Measurements from ENCODE around the gene GTF2A2. TPM values are rescaled to one million over a fixed set of nuclear protein-coding genes. Genes with fewer than 3 reads are reported as not detected.
A peak's percentile ranks its signal among the peaks of the same experiment; 100 is the strongest.

GTF2A2 gene
- total RNA-seq, 1 experiment from 2014 or later, result 129 TPM

- ChIA-PET POLR2A (interaction anchor here (0.6 to 1.8 kb wide), 7 partner anchors 20 to 1204 kb away, joined by 3 to 9 read pairs (median 3); partner anchors contain the start of gene GTF2A2), CTCF (interaction anchor here (0.7 to 2.0 kb wide), 7 partner anchors 34 to 636 kb away, joined by 3 to 5 read pairs (median 3); no protein-coding TSS in a partner anchor)
- Mint-ChIP-seq H3K9me3 (no peaks in the 10 kb centered on the region), H3K36me3 (peaks cover 13% of the 10 kb centered on the region), H3K4me3 (peak overlapping the region; percentile 96), H3K27me3 (ENCODE audit: low read depth) (peaks cover 47% of the 10 kb centered on the region), H3K27ac (peak overlapping the region; percentile 100), H3K4me1 (peaks cover 11% of the 10 kb centered on the region)
- TF ChIP-seq, protein P1, sequence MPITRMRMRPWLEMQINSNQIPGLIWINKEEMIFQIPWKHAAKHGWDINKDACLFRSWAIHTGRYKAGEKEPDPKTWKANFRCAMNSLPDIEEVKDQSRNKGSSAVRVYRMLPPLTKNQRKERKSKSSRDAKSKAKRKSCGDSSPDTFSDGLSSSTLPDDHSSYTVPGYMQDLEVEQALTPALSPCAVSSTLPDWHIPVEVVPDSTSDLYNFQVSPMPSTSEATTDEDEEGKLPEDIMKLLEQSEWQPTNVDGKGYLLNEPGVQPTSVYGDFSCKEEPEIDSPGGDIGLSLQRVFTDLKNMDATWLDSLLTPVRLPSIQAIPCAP (CRISPR knock-in tag; IDR thresholded peaks at IDR 0.05), result no peak
- DNase-seq (ENCODE audit: low spot score), result peak; percentile 77
- ATAC-seq, result peak; percentile 42
Observed at GRCh38 chr15:59689626-59690236, 32.4 kb upstream of the GTF2A2 start.

- CTCF ChIA-PET, result interaction anchor here (0.7 to 2.0 kb wide), 4 partner anchors 51 to 524 kb away, joined by 3 to 5 read pairs (median 4); no protein-coding TSS in a partner anchor
- peaks cover 13% of the 10 kb centered on the region for H3K36me3 Mint-ChIP-seq
- peak within 1 kb of the TSS; percentile 100 for H3K27ac Mint-ChIP-seq
- ATAC-seq, result peak; percentile 96
- peak; percentile 99 for DNase-seq (ENCODE audit: low spot score)
- H3K9me3 Mint-ChIP-seq, result no peaks in the 10 kb centered on the region
- H3K4me1 Mint-ChIP-seq, result peaks cover 11% of the 10 kb centered on the region
- peak within 1 kb of the TSS; percentile 96 for H3K4me3 Mint-ChIP-seq
- peaks cover 45% of the 10 kb centered on the region for H3K27me3 Mint-ChIP-seq (ENCODE audit: low read depth)
- POLR2A ChIA-PET, result interaction anchor here (0.6 to 1.8 kb wide), 5 partner anchors 19 to 709 kb away, joined by 3 to 9 read pairs (median 3); partner anchors contain the start of gene GTF2A2
- TF ChIP-seq MXD4 (CRISPR knock-in tag; IDR thresholded peaks at IDR 0.05; ENCODE audit: borderline replicate concordance) (no peak), ARID4B (CRISPR knock-in tag; IDR thresholded peaks at IDR 0.05; ENCODE audit: borderline replicate concordance) (peak; percentile 46; the same call in 1 of the 2 replicates), PRDM15 (CRISPR knock-in tag; IDR thresholded peaks at IDR 0.05) (no peak), ETV6 (CRISPR knock-in tag; IDR thresholded peaks at IDR 0.05) (no peak; the same call in 1 of the 2 replicates), MYBL2 (CRISPR knock-in tag; IDR thresholded peaks at IDR 0.05) (0 out of 2 replicates have a peak, but pooled peaks have one; percentile 18), HMGA2 (CRISPR knock-in tag; IDR thresholded peaks at IDR 0.05) (no peak), ESRRA (CRISPR knock-in tag; IDR thresholded peaks at IDR 0.05; ENCODE audit: borderline replicate concordance) (0 out of 2 replicates have a peak, but pooled peaks have one; percentile 36), TP53 (CRISPR knock-in tag; IDR thresholded peaks at IDR 0.05) (peak; percentile 61; the same call in 1 of the 2 replicates), RORB (CRISPR knock-in tag; IDR thresholded peaks at IDR 0.05) (no peak), ZNF423 (CRISPR knock-in tag; IDR thresholded peaks at IDR 0.05) (no peak), OVOL2 (CRISPR knock-in tag; IDR thresholded peaks at IDR 0.05; ENCODE audit: borderline replicate concordance) (no peak), FOXJ3 (CRISPR knock-in tag; IDR thresholded peaks at IDR 0.05; ENCODE audit: borderline replicate concordance) (no peak), CREB1 (CRISPR knock-in tag; IDR thresholded peaks at IDR 0.05) (no peak), PREB (CRISPR knock-in tag; IDR thresholded peaks at IDR 0.05; ENCODE audit: borderline replicate concordance) (no peak), ZNF219 (CRISPR knock-in tag; IDR thresholded peaks at IDR 0.05; ENCODE audit: borderline replicate concordance) (no peak)
- TF ChIP-seq, protein P2, sequence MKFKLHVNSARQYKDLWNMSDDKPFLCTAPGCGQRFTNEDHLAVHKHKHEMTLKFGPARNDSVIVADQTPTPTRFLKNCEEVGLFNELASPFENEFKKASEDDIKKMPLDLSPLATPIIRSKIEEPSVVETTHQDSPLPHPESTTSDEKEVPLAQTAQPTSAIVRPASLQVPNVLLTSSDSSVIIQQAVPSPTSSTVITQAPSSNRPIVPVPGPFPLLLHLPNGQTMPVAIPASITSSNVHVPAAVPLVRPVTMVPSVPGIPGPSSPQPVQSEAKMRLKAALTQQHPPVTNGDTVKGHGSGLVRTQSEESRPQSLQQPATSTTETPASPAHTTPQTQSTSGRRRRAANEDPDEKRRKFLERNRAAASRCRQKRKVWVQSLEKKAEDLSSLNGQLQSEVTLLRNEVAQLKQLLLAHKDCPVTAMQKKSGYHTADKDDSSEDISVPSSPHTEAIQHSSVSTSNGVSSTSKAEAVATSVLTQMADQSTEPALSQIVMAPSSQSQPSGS (CRISPR knock-in tag; IDR thresholded peaks at IDR 0.05; ENCODE audit: borderline replicate concordance, low read depth), result no peak
- TF ChIP-seq, protein P3, sequence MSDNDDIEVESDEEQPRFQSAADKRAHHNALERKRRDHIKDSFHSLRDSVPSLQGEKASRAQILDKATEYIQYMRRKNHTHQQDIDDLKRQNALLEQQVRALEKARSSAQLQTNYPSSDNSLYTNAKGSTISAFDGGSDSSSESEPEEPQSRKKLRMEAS (CRISPR knock-in tag; IDR thresholded peaks at IDR 0.05), result peak; percentile 77; the same call in 1 of the 2 replicates
- TF ChIP-seq, protein P4, sequence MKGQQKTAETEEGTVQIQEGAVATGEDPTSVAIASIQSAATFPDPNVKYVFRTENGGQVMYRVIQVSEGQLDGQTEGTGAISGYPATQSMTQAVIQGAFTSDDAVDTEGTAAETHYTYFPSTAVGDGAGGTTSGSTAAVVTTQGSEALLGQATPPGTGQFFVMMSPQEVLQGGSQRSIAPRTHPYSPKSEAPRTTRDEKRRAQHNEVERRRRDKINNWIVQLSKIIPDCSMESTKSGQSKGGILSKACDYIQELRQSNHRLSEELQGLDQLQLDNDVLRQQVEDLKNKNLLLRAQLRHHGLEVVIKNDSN (CRISPR knock-in tag; IDR thresholded peaks at IDR 0.05), result peak; percentile 44; the same call in 1 of the 2 replicates
Observed at GRCh38 chr15:59688782-59689625, 31.7 kb upstream of the GTF2A2 start, which contains the start of gene BNIP2. TSS of gene BNIP2 (minus strand) at chr15:59689320. CDS start at chr15:59682457, 6,863 bp downstream.

Measured in WTC11 (cell line).